EH (cell line): ENCODE results near the gene TRIM49C.
"Not testable (repeated sequence)": the region's sequence is repeated elsewhere in the genome, so short reads cannot be mapped to it uniquely, and the experiment has no call there.

ENCODE experiments used
- DNase-seq: peaks from one replicate; pipeline ENCODE4 v3.0.0-alpha.2; 2015; ENCODE audit warnings: low read depth

The TRIM49C gene, protein sequence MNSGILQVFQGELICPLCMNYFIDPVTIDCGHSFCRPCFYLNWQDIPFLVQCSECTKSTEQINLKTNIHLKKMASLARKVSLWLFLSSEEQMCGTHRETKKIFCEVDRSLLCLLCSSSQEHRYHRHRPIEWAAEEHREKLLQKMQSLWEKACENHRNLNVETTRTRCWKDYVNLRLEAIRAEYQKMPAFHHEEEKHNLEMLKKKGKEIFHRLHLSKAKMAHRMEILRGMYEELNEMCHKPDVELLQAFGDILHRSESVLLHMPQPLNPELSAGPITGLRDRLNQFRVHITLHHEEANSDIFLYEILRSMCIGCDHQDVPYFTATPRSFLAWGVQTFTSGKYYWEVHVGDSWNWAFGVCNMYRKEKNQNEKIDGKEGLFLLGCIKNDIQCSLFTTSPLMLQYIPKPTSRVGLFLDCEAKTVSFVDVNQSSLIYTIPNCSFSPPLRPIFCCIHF

DNA sequence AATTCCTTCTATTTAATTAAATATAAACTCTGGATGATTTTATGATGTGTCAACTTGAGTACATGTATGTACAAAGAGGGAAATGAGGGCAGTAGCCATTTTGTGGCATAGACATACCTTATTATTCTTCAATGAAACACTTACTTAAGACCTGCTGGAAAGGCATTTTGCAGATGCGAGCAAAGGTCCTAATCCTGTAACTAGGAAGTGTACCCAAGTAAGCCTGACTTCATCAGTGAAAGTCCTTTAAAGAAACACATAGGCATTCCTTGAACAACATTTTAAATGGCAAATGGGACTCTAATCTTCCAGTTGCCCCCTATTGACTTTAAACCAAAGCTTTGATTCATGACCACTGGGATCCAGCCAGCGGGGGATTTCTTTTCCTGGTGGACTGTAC, at the start of gene TRIM49C:
TSS of gene TRIM49C (plus strand) at position 301 of the 400 bp plus-strand sequence. CDS start 4,106 bp downstream, outside the sequence.
- DNase-seq: not testable (repeated sequence)

DNA sequence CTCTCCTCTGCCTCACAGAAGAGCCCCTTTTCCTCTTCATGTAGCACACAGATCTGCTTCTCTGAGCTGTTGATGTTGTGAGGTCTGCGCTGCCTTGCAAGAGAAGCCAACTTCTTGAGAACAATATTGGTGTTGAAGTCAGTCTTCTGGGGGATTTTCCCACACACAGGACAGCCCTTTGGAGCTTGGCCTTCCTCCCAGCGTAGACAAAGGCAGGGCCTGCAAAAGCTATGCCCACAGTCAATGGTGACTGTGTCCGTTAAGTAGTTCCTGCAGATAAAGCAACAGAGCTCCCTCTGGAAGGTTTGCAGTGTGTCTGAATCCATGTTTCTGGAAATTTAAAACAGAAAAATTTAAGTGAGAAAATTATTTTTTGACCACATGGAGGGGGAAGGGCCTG, 6.7 kb upstream of the TRIM49C start:
- DNase-seq: not testable (repeated sequence)

DNA sequence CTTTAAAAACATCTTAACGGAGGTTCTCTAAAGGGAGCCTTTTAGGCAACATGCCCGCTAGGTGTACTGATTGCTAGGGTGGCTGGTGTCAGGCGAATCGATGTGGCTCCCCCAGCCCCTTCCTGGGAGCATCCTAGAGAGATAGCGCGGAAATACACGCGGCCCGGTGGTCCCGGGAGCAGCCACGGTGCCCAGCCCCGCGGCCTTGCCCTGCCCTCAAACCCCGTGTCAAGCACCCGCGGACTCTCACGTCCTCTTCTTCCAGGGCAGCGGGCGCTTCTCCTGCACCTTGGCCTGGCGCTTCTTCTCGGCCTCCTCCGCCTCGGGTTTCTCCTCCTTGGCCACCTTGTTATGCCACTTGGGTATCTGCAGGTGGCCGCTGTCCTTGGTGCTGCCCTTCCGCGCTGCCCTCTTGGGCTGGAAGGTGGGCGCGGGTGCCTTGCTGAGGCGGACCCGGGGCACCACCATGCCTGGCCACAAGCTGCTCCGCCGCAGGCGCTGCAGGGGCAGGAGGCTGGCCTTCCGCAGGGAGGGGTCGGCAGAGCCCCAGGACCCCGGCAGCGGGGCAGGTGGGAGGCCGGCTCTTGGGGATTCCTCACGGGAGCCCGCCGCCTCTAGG, 20.8 kb downstream of the TRIM49C start:
- DNase-seq: not testable (repeated sequence)

DNA sequence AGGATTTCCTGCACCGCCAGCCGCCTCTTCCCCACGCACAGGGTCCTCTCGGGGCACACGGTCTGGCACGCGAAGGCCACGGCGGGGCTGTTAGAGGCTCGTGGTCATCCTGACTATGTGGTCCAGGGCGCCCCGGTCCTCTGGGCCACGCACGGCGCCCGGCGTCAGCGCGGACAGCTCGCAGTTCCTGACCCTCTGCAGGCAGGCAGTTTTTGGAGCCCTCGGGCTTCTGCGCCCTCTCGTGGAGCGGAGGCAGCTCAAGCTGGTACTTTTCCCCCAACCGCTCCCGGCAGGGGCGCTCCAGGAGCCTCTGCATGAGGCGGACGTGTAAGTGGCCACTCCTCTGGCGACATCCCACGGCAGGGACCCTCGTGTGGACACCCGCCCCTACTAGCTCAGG, 21.4 kb downstream of the TRIM49C start:
- not testable (repeated sequence) for DNase-seq

DNA sequence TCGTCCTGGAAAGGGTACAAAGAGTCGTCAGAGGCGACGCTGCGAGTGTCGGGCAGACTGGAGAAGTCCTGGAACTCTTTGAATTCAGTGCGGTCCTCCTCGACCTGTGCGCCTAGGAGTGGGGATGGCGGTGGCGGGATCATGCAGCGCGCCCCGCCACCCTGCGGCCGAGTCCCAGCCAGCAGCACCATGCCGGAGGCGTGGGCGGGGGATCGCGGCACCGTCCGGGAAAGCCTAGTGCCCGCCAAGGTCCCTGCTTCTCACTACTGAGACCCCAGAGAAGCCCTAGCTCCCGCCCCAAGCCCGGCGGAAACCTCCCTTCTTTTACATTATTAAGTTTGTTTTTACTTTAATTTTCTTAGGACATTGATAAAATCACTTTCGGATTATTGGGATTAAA, 22.6 kb downstream of the TRIM49C start:
- not testable (repeated sequence) for DNase-seq

DNA sequence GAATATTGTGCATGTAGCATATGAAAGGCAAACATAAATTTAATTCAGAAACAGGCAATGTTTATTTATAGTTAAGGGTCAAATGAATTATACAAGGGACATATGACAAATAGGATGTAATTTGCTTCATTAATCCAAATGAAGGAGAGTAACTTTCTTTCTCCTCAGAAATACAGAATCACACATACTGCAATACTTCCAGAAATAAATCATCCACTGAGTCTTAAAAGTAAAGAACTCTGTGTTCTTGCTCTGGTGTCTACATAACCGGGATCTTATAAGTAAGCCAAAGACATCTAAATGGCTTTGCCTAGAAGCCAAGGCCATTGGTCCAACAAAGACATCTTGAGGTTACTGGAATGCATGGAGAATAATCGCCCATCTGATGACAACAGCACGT, 54.7 kb downstream of the TRIM49C start, which contains the start of gene UBTFL1:
TSS of gene UBTFL1 (plus strand) at position 301 of the 400 bp plus-strand sequence. CDS start at position 301, 0 bp downstream.
- DNase-seq: not testable (repeated sequence)

DNA sequence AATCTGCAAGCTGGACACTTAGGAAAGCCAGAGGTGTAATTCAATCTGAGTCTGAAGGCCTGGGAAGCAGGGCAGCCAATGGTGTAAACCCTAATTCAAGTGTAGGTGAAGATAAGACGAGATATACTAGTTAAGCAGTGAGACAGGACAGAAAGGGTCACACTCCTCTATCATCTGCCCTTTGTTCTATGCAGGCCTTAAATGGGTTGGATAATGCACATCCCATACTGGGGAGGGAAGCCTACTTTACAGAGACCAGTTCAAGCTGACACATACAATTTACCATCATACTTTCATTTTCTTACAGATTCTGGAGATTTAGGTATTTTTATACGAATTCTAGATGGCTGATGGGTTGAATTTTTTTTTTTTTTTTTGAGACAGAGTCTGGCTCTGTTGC, 57.8 kb downstream of the TRIM49C start:
- DNase-seq: not testable (repeated sequence)
